DND-41 (cell line): ENCODE data around the gene NLE1.
"Not testable (repeated sequence)": the region's sequence is repeated elsewhere in the genome, so short reads cannot be mapped to it uniquely, and the experiment has no call there.

ENCODE experiments used
- ATAC-seq: fragments of 200-7000 bp; cut with Tn5 transposase; 3 replicates; pipeline ENCODE4 v1.9.1; 2021; ENCODE audit warnings: low read depth; ENCODE audit not compliant: insufficient read depth
- DNase-seq: peaks from one replicate; pipeline ENCODE4 v3.0.0-alpha.2; 2020
- H2AFZ ChIP-seq: 2 replicates; pipeline ENCODE4 v1.6.0; 2012; ENCODE audit warnings: low read depth, low read length
- H3K27ac ChIP-seq: 2 replicates; pipeline ENCODE4 v1.5.1; 2012; ENCODE audit warnings: low read length, inconsistent platforms
- H3K27me3 ChIP-seq: fragments of 200-600 bp; sonication (generic); 2 replicates; pipeline ENCODE4 v1.6.0; 2012; ENCODE audit warnings: low read length, mild to moderate bottlenecking, inconsistent platforms; ENCODE audit not compliant: insufficient read depth, poor library complexity
- H3K36me3 ChIP-seq: 2 replicates; pipeline ENCODE4 v1.5.1; 2012; ENCODE audit warnings: low read length, inconsistent platforms; ENCODE audit not compliant: insufficient read depth
- H3K4me1 ChIP-seq: 2 replicates; pipeline ENCODE4 v1.5.1; 2012; ENCODE audit warnings: mild to moderate bottlenecking, low read length; ENCODE audit not compliant: insufficient read depth
- H3K4me2 ChIP-seq: 2 replicates; pipeline ENCODE4 v1.6.0; 2012; ENCODE audit warnings: mild to moderate bottlenecking, moderate library complexity, low read length, inconsistent platforms; ENCODE audit not compliant: insufficient read depth
- H3K4me3 ChIP-seq, 2 experiments: fragments of 200-600 bp in 1 of 2; shearing (Covaris generic) in 1 of 2; 2 replicates each; pipeline ENCODE4 v1.5.1; 2012 to 2016; ENCODE audit warnings: inconsistent platforms in 2 of 2, low read length in 2 of 2, mild to moderate bottlenecking in 2 of 2, low read depth in 1 of 2, moderate library complexity in 1 of 2
- H3K79me2 ChIP-seq: 2 replicates; pipeline ENCODE4 v1.6.0; 2012; ENCODE audit warnings: low read length, inconsistent platforms; ENCODE audit not compliant: insufficient read depth
- H3K9ac ChIP-seq: 2 replicates; pipeline ENCODE4 v1.6.0; 2012; ENCODE audit warnings: low read depth, mild to moderate bottlenecking, inconsistent platforms, low read length, moderate library complexity
- H3K9me3 ChIP-seq: 2 replicates; pipeline ENCODE4 v1.5.1; 2012; ENCODE audit warnings: low read length, moderate library complexity, mild to moderate bottlenecking, inconsistent platforms; ENCODE audit not compliant: insufficient read depth, severe bottlenecking
- H4K20me1 ChIP-seq: 2 replicates; pipeline ENCODE4 v1.6.0; 2012; ENCODE audit warnings: low read length; ENCODE audit not compliant: insufficient read depth
- CTCF ChIP-seq: IDR thresholded peaks from 2 replicates; pipeline ENCODE4 v1.5.1; 2012; ENCODE audit warnings: borderline replicate concordance, low read length, moderate library complexity, mild to moderate bottlenecking; ENCODE audit not compliant: poor library complexity, severe bottlenecking; ENCODE audit errors: extremely low read depth
- EZH2 ChIP-seq: IDR thresholded peaks from 3 replicates; pipeline ENCODE4 v1.6.1; 2012; ENCODE audit warnings: borderline replicate concordance, low read depth, mild to moderate bottlenecking, moderate library complexity, low read length, inconsistent platforms; ENCODE audit not compliant: severe bottlenecking

Gene NLE1

GRCh38 chr17:35154196-35155165, 12.4 kb upstream of the NLE1 start:
- Histone ChIP-seq H3K9ac (no peak overlapping the region), H4K20me1 (no peaks in the 10 kb centered on the region), H2AFZ (no peak overlapping the region), H3K27ac (no peak overlapping the region), H3K36me3 (no peaks in the 10 kb centered on the region), H3K4me3 (no peak overlapping the region), H3K27me3 (peaks cover 6% of the 10 kb centered on the region), H3K4me2 (no peak overlapping the region), H3K9me3 (no peaks in the 10 kb centered on the region), H3K4me1 (no peaks in the 10 kb centered on the region), H3K79me2 (no peaks in the 10 kb centered on the region)
- ATAC-seq (no peak), DNase-seq (no peak)
- no peak for TF ChIP-seq CTCF
- no peak for TF ChIP-seq EZH2

- Histone ChIP-seq H2AFZ (no peak overlapping the region), H4K20me1 (peaks cover 3% of the 10 kb centered on the region; the same call in 1 of the 2 replicates), H3K4me3 (no peak overlapping the region), H3K9me3 (no peaks in the 10 kb centered on the region), H3K27me3 (peaks cover 6% of the 10 kb centered on the region), H3K4me1 (no peaks in the 10 kb centered on the region), H3K79me2 (no peaks in the 10 kb centered on the region), H3K4me2 (no peak overlapping the region), H3K36me3 (no peaks in the 10 kb centered on the region), H3K9ac (no peak overlapping the region), H3K27ac (no peak overlapping the region)
- DNase-seq (no peak), ATAC-seq (no peak)
- TF ChIP-seq CTCF: no peak
- no peak for TF ChIP-seq EZH2
Measured at GRCh38 chr17:35152421-35153140, 10.5 kb upstream of the NLE1 start.

- H3K79me2 ChIP-seq, H4K20me1 ChIP-seq, DNase-seq, H3K36me3 ChIP-seq, H3K9ac ChIP-seq, ATAC-seq, H3K4me2 ChIP-seq, H3K4me1 ChIP-seq, H3K4me3 ChIP-seq, H3K27ac ChIP-seq, H2AFZ ChIP-seq, H3K27me3 ChIP-seq, H3K9me3 ChIP-seq: not testable (repeated sequence)
Measured at GRCh38 chr17:35151080-35151479, 9.0 kb upstream of the NLE1 start.

GRCh38 chr17:35149941-35150340, 7.8 kb upstream of the NLE1 start:
- no peak for DNase-seq
- no peak for TF ChIP-seq CTCF
- no peak for TF ChIP-seq EZH2
- Histone ChIP-seq H3K36me3 (no peaks in the 10 kb centered on the region), H3K27me3 (peaks cover 6% of the 10 kb centered on the region), H2AFZ (no peak overlapping the region), H3K9ac (no peak overlapping the region), H3K9me3 (no peaks in the 10 kb centered on the region), H3K4me1 (no peaks in the 10 kb centered on the region), H3K4me3 (no peak overlapping the region), H3K4me2 (no peak overlapping the region), H3K27ac (no peak overlapping the region), H3K79me2 (no peaks in the 10 kb centered on the region), H4K20me1 (peaks cover 3% of the 10 kb centered on the region; the same call in 1 of the 2 replicates)
- ATAC-seq: no peak
